HG03432 (cell line): ENCODE data around the gene IRF6.
A peak's percentile ranks its signal among the peaks of the same experiment; 100 is the strongest.

Experiments used
- ATAC-seq: cut with Tn5 transposase; IDR thresholded peaks from one replicate; pipeline ENCODE4 v1.9.1; 2021; ENCODE audit warnings: mild to moderate bottlenecking, moderate library complexity; ENCODE audit not compliant: unreplicated experiment

The IRF6 gene

GRCh38 chr1:209766051-209766450 lies 39.9 kb downstream of the IRF6 start:
- ATAC-seq, result no peak

GRCh38 chr1:209761011-209761635 lies 44.8 kb downstream of the IRF6 start:
- ATAC-seq, result no peak

- ATAC-seq, result no peak
Measured at GRCh38 chr1:209759829-209760359, 46.0 kb downstream of the IRF6 start.

- ATAC-seq, result no peak
Measured at GRCh38 chr1:209758400-209758799, 47.5 kb downstream of the IRF6 start.

GRCh38 chr1:209756615-209757445 lies 49.1 kb downstream of the IRF6 start:
- peak; percentile 33 for ATAC-seq

- peak; percentile 72 for ATAC-seq
Measured at GRCh38 chr1:209755926-209756614, 49.9 kb downstream of the IRF6 start, which contains the start of gene TRAF3IP3. TRAF3IP3 (plus strand) TSS chr1:209756053; CDS start chr1:209760040, 3,987 bp downstream.

- no peak for ATAC-seq
Measured at GRCh38 chr1:209755256-209755655, 50.7 kb downstream of the IRF6 start.

GRCh38 chr1:209752890-209753289 lies 53.1 kb downstream of the IRF6 start:
- no peak for ATAC-seq

GRCh38 chr1:209751627-209752231 lies 54.2 kb downstream of the IRF6 start:
- ATAC-seq, result peak; percentile 58

GRCh38 chr1:209749670-209750323 lies 56.1 kb downstream of the IRF6 start:
- no peak for ATAC-seq

- ATAC-seq, result no peak
Measured at GRCh38 chr1:209749205-209749604, 56.7 kb downstream of the IRF6 start.

- no peak for ATAC-seq
Measured at GRCh38 chr1:209748620-209749019, 57.3 kb downstream of the IRF6 start.

- peak; percentile 81 for ATAC-seq
Measured at GRCh38 chr1:209747580-209748262, 58.2 kb downstream of the IRF6 start.

GRCh38 chr1:209746451-209747165 lies 59.3 kb downstream of the IRF6 start:
- no peak for ATAC-seq

GRCh38 chr1:209743145-209743482 lies 62.8 kb downstream of the IRF6 start:
- no peak for ATAC-seq

- ATAC-seq, result no peak
Measured at GRCh38 chr1:209742409-209743144, 63.4 kb downstream of the IRF6 start.

- ATAC-seq, result no peak
Measured at GRCh38 chr1:209741889-209742288, 64.1 kb downstream of the IRF6 start.

GRCh38 chr1:209741193-209741592 lies 64.7 kb downstream of the IRF6 start:
- ATAC-seq, result no peak

GRCh38 chr1:209738270-209738669 lies 67.7 kb downstream of the IRF6 start:
- no peak for ATAC-seq
